Upper lobe of left lung (tissue), 6 donors: ENCODE results near the gene EML4. TPM values are rescaled to one million over a fixed set of nuclear protein-coding genes. Genes with fewer than 3 reads are reported as not detected.
A peak's percentile ranks its signal among the peaks of the same experiment; 100 is the strongest.

Experiments
- ATAC-seq, 2 donors: fragments of 200-7000 bp; cut with Tn5 transposase; one replicate each; pipeline ENCODE4 v1.9.1; 2022; ENCODE audit warnings: mild to moderate bottlenecking in 2 of 2, moderate library complexity in 2 of 2; ENCODE audit not compliant: low FRiP score in 2 of 2
- DNase-seq, 2 donors: peaks; one replicate each; pipeline ENCODE4 v3.0.0-alpha.2; 2019 to 2020
- H3K27ac ChIP-seq, 4 donors: fragments of 200-600 bp; sonication (generic); one replicate each; pipeline ENCODE4 v1.5.1; 2016 to 2019
- H3K27me3 ChIP-seq, 4 donors: fragments of 200-600 bp; sonication (generic); one replicate each; pipeline ENCODE4 v1.5.1; 2017 to 2019
- H3K36me3 ChIP-seq, 4 donors: fragments of 200-600 bp; sonication (generic); one replicate each; pipeline ENCODE4 v1.5.1; 2016 to 2019
- H3K4me1 ChIP-seq, 4 donors: fragments of 200-600 bp; sonication (generic); one replicate each; pipeline ENCODE4 v1.5.1; 2018 to 2019
- H3K4me3 ChIP-seq, 4 donors: fragments of 200-600 bp; sonication (generic); one replicate each; pipeline ENCODE4 v1.5.1; 2017 to 2019; ENCODE audit warnings: mild to moderate bottlenecking in 2 of 4, moderate library complexity in 1 of 4
- H3K9me3 ChIP-seq, 4 donors: fragments of 200-600 bp; sonication (generic); one replicate each; pipeline ENCODE4 v1.5.1; 2018 to 2019
- EP300 ChIP-seq, 4 donors: sonication (generic); formaldehyde crosslinking; IDR thresholded peaks; one replicate each; pipeline ENCODE4 v1.5.1; 2017; ENCODE audit warnings: antibody characterized with exemption in 4 of 4, control low read depth in 2 of 4
- POLR2A ChIP-seq, 4 donors: fragments of 450-650 bp; IDR thresholded peaks; one replicate each; pipeline ENCODE4 v1.5.1; 2016 to 2017; ENCODE audit warnings: antibody characterized with exemption in 4 of 4, mild to moderate bottlenecking in 2 of 4
- POLR2AphosphoS5 ChIP-seq, 2 donors: sonication (generic); formaldehyde crosslinking; IDR thresholded peaks; one replicate each; pipeline ENCODE4 v1.5.1; 2017; ENCODE audit warnings: antibody characterized with exemption in 2 of 2
- WGBS, 2 donors: methylation state at CpG; one replicate each; pipeline ENCODE4 v1.1.5; 2017 to 2018; 5-methylcytosine and 5-hydroxymethylcytosine counted together
- total RNA-seq, 6 donors: library from RNA; depleted of rRNA in 4 of 6; stranded (reverse); fragments of >200 nt in 4 of 6; gene quantifications; one replicate each; pipeline versions ENCODE4 v1.1.0 to v1.2.1, GENCODE V29; 2016 to 2021
- TF ChIP-seq, protein P1 (sequence below), 6 experiments: fragments of 450-650 bp in 4 of 6; fragments of 200-600 bp in 2 of 6; sonication (generic) in 2 of 6; IDR thresholded peaks; one replicate each; pipeline ENCODE4 v1.5.1; 2016 to 2019; ENCODE audit warnings: antibody characterized with exemption in 6 of 6
- donor health status: DM: no; HTN: no; CAD: no; lungs with moderate emphysema.
- donor health status: DM: no; HTN: yes; CAD: no; lungs with severe emphysema.

Gene EML4
- total RNA-seq, 6 donors from 2014 or later: 42.7 to 96.9 (median 62.0) TPM

DNA sequence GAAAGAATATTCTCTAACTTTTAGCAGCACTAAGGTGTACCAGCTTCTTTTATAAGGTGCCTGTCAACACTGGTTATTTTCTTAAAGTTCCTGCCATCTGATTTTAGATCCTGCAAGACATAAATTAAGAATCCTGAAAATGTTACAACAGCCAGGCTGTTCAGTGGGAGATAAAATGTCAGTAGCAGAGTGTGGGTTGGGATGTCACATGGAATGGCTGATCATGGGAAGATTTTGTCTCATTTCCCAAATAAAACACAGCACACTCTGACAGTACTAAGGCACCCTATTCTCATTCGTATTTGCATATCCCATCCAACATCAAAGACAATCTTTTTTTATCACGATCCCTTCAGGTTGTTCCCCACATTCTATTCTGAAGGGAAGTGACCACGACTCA is 194.3 kb downstream of the EML4 start:
- no peaks in the 10 kb centered on the region for H3K9me3 ChIP-seq
- TF ChIP-seq, protein P1, sequence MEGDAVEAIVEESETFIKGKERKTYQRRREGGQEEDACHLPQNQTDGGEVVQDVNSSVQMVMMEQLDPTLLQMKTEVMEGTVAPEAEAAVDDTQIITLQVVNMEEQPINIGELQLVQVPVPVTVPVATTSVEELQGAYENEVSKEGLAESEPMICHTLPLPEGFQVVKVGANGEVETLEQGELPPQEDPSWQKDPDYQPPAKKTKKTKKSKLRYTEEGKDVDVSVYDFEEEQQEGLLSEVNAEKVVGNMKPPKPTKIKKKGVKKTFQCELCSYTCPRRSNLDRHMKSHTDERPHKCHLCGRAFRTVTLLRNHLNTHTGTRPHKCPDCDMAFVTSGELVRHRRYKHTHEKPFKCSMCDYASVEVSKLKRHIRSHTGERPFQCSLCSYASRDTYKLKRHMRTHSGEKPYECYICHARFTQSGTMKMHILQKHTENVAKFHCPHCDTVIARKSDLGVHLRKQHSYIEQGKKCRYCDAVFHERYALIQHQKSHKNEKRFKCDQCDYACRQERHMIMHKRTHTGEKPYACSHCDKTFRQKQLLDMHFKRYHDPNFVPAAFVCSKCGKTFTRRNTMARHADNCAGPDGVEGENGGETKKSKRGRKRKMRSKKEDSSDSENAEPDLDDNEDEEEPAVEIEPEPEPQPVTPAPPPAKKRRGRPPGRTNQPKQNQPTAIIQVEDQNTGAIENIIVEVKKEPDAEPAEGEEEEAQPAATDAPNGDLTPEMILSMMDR (IDR thresholded peaks at IDR 0.05): no peak
- TF ChIP-seq POLR2AphosphoS5 (IDR thresholded peaks at IDR 0.05): no peak
- no peak for TF ChIP-seq EP300 (IDR thresholded peaks at IDR 0.05)
- no peak for TF ChIP-seq POLR2A (IDR thresholded peaks at IDR 0.05)
- WGBS, 2 donors: 81 to 85% methylated on average over 3 of the region's 3 CpGs
- peaks cover 24 to 40% (median 34%) of the 10 kb centered on the region in 4 donors for H3K4me1 ChIP-seq
- no peaks in the 10 kb centered on the region for H3K27me3 ChIP-seq
- DNase-seq (no peak), ATAC-seq (no peak)
- no peak overlapping the region for H3K27ac ChIP-seq
- H3K36me3 ChIP-seq: no peaks in the 10 kb centered on the region
- no peak overlapping the region for H3K4me3 ChIP-seq

DNA sequence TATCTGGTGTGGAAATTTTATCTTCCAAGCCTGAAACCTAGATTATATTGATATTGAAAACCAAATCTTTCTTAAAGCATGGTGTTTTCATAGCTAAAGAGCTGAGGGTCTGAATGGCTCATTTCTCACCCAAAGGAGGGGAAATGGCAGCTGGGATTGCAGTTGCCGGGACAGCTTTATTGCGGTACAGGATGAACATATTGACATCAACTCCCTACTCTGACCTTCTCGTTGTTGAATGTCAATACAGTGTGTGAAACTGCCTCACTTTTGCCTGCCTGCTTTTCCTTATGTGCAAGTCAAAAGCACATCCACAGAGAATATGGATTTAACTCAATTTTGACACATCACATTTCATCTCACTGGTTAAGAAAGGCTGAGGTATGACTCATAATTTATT is 195.5 kb downstream of the EML4 start:
- H3K27ac ChIP-seq: no peak overlapping the region
- no peaks in the 10 kb centered on the region for H3K27me3 ChIP-seq
- peaks cover 22 to 36% (median 27%) of the 10 kb centered on the region in 4 donors for H3K4me1 ChIP-seq
- no peaks in the 10 kb centered on the region for H3K36me3 ChIP-seq
- WGBS, 2 donors: 79 to 86% methylated on average over 3 of the region's 3 CpGs
- TF ChIP-seq EP300 (IDR thresholded peaks at IDR 0.05) (no peak), POLR2A (IDR thresholded peaks at IDR 0.05) (no peak), POLR2AphosphoS5 (IDR thresholded peaks at IDR 0.05) (no peak)
- TF ChIP-seq, protein P1 (IDR thresholded peaks at IDR 0.05): no peak
- ATAC-seq: no peak
- H3K9me3 ChIP-seq: no peaks in the 10 kb centered on the region
- no peak for DNase-seq
- H3K4me3 ChIP-seq: no peak overlapping the region

DNA sequence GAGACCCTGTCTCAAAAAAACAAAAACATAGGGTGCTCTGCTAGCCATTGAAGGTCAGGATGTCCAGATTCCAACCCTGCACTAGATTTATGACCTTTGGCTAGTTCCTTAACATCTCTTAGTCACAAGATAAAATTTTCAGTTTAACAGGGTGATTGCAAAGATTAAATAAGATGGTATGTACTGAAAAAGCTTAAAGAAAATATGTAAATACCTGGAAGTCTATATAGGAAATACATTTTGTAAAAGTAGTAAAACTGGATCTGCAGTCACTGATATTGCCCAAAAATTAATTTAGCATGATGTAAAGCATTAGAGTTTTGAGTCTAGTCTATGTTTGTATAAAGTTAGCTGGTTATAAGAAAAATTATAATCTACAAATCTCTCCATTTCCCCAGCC is 197.3 kb downstream of the EML4 start:
- Histone ChIP-seq H3K27me3 (no peaks in the 10 kb centered on the region), H3K4me3 (no peak overlapping the region), H3K9me3 (no peaks in the 10 kb centered on the region), H3K4me1 (peaks cover 17 to 29% (median 20%) of the 10 kb centered on the region in 4 donors), H3K27ac (no peak overlapping the region), H3K36me3 (no peaks in the 10 kb centered on the region)
- DNase-seq (no peak), ATAC-seq (no peak)
- TF ChIP-seq POLR2A (IDR thresholded peaks at IDR 0.05): no peak

DNA sequence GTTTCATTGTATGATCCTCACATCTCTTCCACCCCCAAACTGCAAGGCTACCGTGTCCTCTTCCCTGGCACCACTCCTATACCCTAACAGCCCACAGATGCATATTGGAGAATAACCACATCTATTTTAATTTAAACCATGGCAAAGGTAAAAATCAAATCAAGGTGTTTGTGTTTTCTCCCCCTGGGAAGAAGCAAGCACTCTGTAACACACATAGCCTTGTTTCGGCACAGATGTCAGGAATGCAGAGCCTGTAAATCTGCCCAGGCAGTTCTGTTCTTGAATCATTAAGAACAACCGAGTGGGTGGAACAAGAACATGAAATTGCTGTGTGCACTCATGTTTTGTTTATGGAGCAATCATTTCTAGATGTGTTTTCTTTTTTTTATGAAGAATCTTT is 198.7 kb downstream of the EML4 start:
- no peak for ATAC-seq

DNA sequence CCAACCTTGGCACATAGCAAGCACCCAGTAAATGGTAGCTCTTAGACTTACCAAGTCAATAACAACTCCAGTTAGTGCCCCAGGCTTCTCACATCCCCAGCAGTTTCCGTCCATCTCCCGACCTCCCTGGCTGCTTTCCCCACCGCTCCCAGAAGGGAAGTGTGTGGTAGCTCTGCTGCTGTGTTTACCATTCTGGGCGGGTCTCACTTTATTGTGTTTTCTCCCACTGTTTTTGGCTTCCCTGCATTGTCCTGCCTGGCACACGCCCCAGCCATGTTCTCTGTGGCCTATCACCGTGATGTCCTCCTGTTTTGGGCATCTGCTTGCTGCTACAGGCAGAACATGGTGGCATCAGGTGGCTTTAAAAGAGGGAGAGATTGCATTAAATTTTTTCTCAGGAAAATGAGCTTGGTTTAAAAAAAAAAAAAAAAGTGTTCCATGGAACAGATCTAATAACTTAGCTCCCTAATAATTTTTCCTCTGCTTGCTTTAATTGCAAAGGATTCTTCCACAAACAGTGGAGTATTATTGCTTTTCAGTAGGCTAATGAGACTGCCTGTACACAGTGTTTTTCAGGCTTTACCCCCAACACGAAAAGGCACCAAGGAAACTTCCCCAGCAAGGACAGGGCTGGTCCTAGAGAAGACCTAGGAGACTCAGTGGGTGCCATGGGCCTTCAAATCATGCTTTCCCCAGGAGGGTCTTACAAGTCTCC is 199.8 kb downstream of the EML4 start:
- ATAC-seq: no peak
- H3K27me3 ChIP-seq: no peaks in the 10 kb centered on the region
- H3K36me3 ChIP-seq: no peaks in the 10 kb centered on the region
- H3K4me3 ChIP-seq: peak overlapping the region in 1 of 4 donors; percentile 4
- TF ChIP-seq POLR2AphosphoS5 (IDR thresholded peaks at IDR 0.05): peak in 1 of 2 donors; percentile 43
- no peak for TF ChIP-seq EP300 (IDR thresholded peaks at IDR 0.05)
- H3K27ac ChIP-seq: peak overlapping the region in 3 of 4 donors; percentile 3 to 65 (median 37)
- H3K9me3 ChIP-seq: no peaks in the 10 kb centered on the region
- no peak for DNase-seq
- peaks cover 14 to 23% (median 16%) of the 10 kb centered on the region in 4 donors for H3K4me1 ChIP-seq
- WGBS, 2 donors: 56 to 58% methylated on average over 7 of the region's 7 CpGs

More for the DNA sequence above, 198.7 kb downstream of the EML4 start:
- Histone ChIP-seq H3K27ac (peak overlapping the region in 2 of 4 donors; percentile 0 to 37), H3K27me3 (no peaks in the 10 kb centered on the region), H3K9me3 (no peaks in the 10 kb centered on the region), H3K4me3 (peak overlapping the region in 1 of 4 donors; percentile 15), H3K4me1 (peaks cover 14 to 23% (median 16%) of the 10 kb centered on the region in 4 donors), H3K36me3 (no peaks in the 10 kb centered on the region)
- WGBS, 2 donors: 24 to 46% methylated on average over 3 of the region's 3 CpGs
- TF ChIP-seq POLR2A (IDR thresholded peaks at IDR 0.05) (no peak), EP300 (IDR thresholded peaks at IDR 0.05) (no peak), POLR2AphosphoS5 (IDR thresholded peaks at IDR 0.05) (no peak)
- TF ChIP-seq, protein P1 (IDR thresholded peaks at IDR 0.05): no peak
- DNase-seq: no peak
